Hindlimb muscle (tissue), 1 donor: ENCODE measurements around the gene SLC25A26. TPM values are rescaled to one million over a fixed set of nuclear protein-coding genes. Genes with fewer than 3 reads are reported as not detected.
"Not testable (repeated sequence)": the region's sequence is repeated elsewhere in the genome, so short reads cannot be mapped to it uniquely, and the experiment has no call there.

Experiments
- DNase-seq: peaks from one replicate; pipeline ENCODE4 v3.0.0-alpha.2; 2013
- polyA plus RNA-seq: library from polyadenylated mRNA; unstranded; fragments of 120-200 nt; gene quantifications from one replicate; pipeline ENCODE4 v1.2.1, GENCODE V29; 2013; ENCODE audit not compliant: insufficient read length

SLC25A26 gene
- polyA plus RNA-seq, 1 donor = 25.5 TPM

DNA sequence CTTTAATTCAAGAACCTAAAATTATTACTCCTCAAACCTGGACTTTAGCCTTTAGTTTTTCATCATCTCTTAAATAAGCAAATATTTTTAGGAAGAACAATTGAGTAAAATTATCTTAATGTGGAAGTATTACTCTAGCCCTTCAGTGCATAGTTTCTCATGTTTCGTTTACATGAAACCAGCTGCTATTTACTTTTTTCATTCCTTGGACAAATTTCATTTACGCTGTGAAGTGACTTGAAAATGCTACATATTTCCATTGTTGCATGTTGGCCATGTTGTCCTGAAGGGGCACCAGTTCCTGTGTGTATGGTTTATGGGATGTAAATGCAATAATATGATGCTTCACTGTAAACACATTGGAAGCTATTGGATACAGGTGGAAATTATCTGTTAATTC, 49.9 kb downstream of the SLC25A26 start:
- peak; percentile 38 for DNase-seq

DNA sequence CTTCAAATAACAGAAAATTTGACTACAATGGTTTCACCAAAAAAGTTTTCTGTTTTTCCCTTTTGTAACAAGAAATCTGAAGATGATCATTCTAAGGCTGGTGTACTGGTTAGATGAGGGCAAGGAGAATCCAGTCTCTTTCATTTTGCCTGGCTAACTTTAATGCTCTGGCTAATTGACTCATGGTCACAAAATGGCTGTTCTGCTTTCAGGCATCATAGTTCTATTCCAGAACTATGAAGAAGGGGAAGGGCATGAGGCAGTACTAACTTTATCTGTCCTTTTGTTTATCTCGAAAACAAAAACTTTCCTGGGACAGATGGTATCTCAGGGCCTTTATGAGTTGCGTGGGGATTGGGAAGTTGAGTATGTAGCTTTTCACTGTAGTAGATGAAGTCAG, 50.4 kb downstream of the SLC25A26 start:
- no peak for DNase-seq

DNA sequence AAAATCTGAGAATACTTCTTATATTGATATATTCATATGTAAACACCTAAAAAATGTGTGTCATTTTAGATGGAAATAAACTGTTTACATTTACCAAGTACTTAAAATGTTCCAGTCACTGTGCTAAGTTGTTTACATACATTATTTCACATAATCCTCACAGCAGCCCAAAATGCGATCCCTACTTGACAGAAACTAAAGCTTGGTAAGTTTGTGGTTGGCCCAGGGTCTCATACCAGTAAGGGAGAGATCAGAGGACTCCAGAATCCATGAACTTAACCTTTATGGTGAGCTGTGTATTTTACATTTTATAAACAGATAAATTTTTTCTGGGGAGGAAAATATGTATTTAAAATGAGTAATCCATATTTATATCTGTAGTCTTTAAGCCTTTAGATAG, 51.2 kb downstream of the SLC25A26 start:
- no peak for DNase-seq

DNA sequence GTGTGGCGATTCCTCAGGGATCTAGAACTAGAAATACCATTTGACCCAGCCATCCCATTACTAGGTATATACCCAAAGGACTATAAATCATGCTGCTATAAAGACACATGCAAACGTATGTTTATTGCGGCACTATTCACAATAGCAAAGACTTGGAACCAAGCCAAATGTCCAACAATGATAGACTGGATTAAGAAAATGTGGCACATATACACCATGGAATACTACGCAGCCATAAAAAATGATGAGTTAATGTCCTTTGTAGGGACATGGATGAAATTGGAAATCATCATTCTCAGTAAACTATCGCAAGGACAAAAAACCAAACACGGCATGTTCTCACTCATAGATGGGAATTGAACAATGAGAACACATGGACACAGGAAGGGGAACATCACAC, 54.0 kb downstream of the SLC25A26 start:
- DNase-seq = not testable (repeated sequence)

DNA sequence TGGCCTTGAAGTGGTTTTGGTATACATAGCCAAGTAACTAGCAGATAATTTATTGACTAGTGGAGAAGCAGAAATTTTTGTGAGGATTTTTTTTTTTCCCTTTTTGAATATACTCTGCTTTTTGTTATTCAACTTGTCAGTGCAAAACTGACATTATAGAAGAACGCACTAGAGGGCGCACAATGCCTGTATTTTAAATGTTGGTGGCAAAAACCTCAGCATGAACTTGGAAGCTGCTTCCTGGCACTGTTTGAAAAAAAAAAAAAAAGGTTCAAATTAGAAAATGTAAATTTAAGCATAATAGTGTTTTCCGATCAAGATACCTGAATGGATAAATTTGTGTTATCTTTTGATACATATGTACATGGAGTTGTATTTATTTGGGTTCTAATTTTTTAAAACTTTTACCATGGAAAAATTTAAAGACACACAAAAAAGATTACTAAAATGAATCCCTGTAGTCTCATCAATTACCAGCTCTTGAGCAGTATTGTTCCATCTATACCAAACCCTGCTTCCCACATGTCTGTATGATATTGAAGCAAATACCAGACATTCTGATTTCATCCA, 56.0 kb downstream of the SLC25A26 start:
- peak; percentile 83 for DNase-seq

GRCh38 chr3:66279168-66279567, 58.4 kb downstream of the SLC25A26 start:
- DNase-seq = no peak

- no peak for DNase-seq
Measured at GRCh38 chr3:66280304-66280703, 59.5 kb downstream of the SLC25A26 start.

DNA sequence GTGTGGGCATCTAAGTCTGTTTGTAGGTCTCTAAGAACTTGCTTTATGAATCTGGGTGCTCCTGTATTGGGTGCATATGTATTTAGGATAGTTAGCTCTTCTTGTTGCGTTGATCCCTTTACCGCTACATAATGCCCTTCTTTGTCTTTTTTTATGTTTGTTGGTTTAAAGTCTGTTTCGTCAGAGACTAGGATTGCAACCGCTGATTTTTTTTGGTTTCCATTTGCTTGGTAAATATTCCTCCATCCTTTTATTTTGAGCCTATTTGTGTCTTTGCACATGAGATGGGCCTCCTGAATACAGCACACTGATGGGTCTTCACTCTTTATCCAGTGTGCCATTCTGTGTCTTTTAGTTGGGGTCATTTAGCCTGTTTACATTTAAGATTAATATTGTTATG, 71.1 kb downstream of the SLC25A26 start:
- DNase-seq = not testable (repeated sequence)

- DNase-seq = no peak
Measured at GRCh38 chr3:66297260-66297873, 76.6 kb downstream of the SLC25A26 start.

GRCh38 chr3:66297900-66298299, 77.1 kb downstream of the SLC25A26 start:
- peak; percentile 48 for DNase-seq

- DNase-seq = no peak
Measured at GRCh38 chr3:66298591-66298990, 77.8 kb downstream of the SLC25A26 start.

DNA sequence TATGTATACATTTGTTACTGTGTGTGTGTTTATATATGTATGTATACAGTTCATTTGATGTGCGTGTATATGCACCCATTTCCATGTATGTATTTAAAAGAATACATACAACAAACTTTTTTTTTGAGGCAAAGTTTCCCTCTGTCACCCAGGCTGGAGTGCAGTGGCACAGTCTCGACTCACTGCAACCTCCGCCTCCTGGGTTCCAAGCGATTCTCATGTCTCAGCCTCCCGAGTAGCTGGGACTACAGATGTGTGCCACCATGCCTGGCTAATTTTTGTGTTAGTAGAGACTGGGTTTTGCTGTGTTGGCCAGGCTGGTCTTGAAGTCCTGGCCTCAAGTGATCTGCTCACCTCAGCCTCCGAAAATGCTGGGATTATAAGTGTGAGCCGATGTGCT, 78.3 kb downstream of the SLC25A26 start:
- DNase-seq = not testable (repeated sequence)

GRCh38 chr3:66299891-66300290, 79.1 kb downstream of the SLC25A26 start:
- DNase-seq = no peak

- DNase-seq = no peak
Measured at GRCh38 chr3:66302288-66302687, 81.5 kb downstream of the SLC25A26 start.

DNA sequence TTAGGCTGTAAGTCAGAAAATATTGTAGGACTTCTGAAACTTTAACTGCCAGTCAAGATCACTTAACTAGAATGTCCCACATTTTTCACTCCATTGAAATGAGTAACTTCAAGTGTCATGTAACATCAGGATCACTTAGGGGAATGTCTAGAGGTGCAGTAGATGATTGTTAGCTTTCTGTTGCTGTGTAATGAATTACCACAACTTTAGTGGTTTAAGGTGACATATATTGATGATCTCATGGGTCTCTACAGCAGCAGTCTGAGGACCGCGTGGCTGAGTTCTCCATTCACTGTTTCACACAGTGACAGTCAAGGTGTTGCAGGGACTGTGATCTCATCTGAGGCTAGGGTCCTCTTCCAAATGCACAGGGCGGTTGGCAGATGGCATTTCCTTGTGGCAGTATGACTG, 82.7 kb downstream of the SLC25A26 start:
- DNase-seq = no peak

GRCh38 chr3:66304293-66304692, 83.5 kb downstream of the SLC25A26 start:
- DNase-seq = no peak

DNA sequence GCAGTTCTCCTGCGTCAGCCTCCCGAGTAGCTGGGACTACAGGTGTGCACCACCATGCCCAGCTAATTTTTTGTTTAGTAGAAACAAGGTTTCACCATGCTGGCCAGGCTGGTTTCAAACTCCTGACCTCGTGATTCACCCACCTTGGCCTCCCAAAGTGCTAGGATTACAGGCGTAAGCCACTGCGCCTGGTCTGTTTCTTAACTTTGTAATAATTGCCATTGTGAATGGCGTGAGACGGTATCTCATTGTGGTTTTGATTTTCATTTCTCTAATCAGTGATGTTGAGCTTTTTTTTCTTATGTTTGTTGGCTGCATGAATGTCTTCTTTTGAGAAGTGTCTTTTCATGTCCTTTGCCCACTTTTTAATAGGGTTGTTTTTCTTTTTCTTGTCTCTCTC, 85.3 kb downstream of the SLC25A26 start:
- DNase-seq = not testable (repeated sequence)

- DNase-seq = not testable (repeated sequence)
Measured at GRCh38 chr3:66306991-66307390, 86.2 kb downstream of the SLC25A26 start.

DNA sequence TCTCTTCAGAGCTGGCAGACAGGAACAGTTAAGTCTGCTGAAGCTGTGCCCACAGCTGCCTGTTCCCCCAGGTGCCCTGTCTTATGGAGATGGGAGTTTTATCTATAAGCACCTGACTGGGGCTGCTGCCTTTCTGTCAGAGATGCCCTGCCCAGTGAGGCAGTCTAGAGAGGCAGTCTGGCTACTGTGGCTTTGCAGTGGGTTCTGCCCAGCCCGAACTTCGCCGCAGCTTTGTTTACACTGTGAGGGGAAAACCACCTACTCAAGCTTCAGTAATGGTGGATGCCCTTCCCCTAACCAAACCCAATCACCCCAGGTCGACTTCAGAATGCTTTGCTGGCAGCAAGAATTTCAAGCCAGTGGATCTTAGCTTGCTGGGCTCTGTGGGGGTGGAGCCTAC, 91.2 kb downstream of the SLC25A26 start:
- DNase-seq = no peak

GRCh38 chr3:66314455-66314854, 93.7 kb downstream of the SLC25A26 start:
- DNase-seq = no peak

DNA sequence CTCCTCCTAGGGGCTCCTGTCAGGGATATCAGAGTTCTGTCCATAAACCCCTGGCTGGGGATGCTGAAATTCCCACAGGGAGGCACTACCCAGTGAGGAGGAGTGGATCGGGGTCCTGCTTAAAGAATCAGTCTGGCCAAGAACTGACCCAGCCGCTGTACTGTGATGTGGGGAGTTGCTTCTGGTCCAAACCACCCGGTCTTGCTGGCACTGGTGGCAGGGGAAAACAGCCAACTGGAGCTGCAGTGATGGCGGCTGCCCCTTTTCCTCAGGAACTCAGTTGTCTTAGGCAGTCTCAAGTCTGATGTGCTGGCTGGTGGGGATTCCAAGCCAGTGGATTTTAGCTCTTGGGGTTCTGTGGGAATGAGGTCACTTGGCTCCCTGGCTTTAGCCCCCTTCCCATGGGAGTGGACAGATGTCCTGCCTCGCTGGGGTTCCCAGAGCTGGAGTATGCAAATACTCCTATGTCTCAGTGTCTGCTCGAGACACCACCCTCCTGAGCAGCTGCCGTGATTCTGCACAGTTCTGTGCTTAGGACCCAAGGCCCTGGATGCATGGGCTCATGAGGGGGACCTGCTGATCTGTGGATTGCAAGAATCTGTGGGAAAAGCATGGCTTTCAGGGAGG, 97.1 kb downstream of the SLC25A26 start:
- DNase-seq = no peak

DNA sequence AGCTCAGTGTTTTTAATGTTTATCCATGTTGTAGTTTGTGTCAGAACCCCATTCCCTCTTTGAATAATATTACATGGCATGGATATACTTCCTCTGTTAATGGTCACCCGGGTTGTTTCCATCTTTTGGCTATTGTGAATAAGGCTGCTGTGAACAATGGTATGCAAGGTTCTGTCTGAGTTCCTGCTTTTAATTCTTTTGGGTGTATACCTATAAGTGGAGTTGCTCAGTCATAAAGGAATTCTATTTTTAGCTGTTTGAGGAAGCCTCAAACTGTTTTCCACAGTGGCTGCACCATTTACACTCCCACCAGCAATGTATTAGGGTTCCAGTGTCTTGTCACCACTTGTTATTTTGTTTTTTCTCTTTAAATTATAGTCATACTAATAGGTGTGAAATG, 99.6 kb downstream of the SLC25A26 start:
- no peak for DNase-seq

DNA sequence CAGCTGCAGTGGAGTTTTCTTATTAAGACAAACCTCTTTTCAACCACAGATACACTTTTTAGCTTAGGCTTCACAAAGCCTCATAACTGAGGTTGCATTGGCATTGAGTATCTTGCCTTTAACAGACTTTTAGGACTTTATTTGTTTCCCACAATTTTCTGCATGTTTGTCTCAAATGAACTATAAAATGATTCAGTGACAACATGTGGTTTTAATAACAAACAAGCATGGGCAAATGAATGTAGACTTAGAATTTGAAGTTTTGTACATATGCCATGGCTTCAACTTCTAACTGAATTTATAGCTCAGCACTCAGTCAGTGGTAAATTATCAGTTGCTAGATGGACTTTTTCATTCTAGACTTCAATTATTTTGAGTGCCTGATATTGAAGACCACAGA, 101.6 kb downstream of the SLC25A26 start:
- DNase-seq = no peak

GRCh38 chr3:66326340-66326739, 105.5 kb downstream of the SLC25A26 start:
- DNase-seq = no peak
